Urinary bladder (tissue), 4 donors: ENCODE measurements around the gene DIS3L2. TPM values are rescaled to one million over a fixed set of nuclear protein-coding genes. Genes with fewer than 3 reads are reported as not detected.
"Not testable (repeated sequence)": the region's sequence is repeated elsewhere in the genome, so short reads cannot be mapped to it uniquely, and the experiment has no call there.

ENCODE experiments used
- DNase-seq: peaks from one replicate; pipeline ENCODE4 v3.0.0-alpha.2; 2015; ENCODE audit errors: extremely low spot score
- H3K27ac ChIP-seq: one replicate; pipeline ENCODE4 v1.5.1; 2013; ENCODE audit warnings: low read depth, mild to moderate bottlenecking, moderate library complexity
- H3K36me3 ChIP-seq: one replicate; pipeline ENCODE4 v1.6.1; 2013; ENCODE audit warnings: mild to moderate bottlenecking, moderate library complexity; ENCODE audit not compliant: insufficient read depth
- H3K4me1 ChIP-seq: one replicate; pipeline ENCODE4 v1.6.1; 2013; ENCODE audit warnings: mild to moderate bottlenecking, moderate library complexity; ENCODE audit not compliant: insufficient read depth
- H3K4me3 ChIP-seq: one replicate; pipeline ENCODE4 v1.5.1; 2013; ENCODE audit warnings: low read depth, low read length
- WGBS: extraction: QIAGEN DNeasy Blood & Tissue Kit; methylation state at CpG from one replicate; pipeline ENCODE4 v1.1.7; 2013; 5-methylcytosine and 5-hydroxymethylcytosine counted together
- polyA plus RNA-seq: library from polyadenylated mRNA; stranded (reverse); fragments of 200-250 nt; gene quantifications from one replicate; pipeline ENCODE4 v1.2.3, GENCODE V29; 2013
- total RNA-seq: library from RNA; depleted of rRNA; stranded (reverse); fragments of >200 nt; gene quantifications from one replicate; pipeline ENCODE4 v1.2.3, GENCODE V29; 2014
- donor health status: healthy with polysubstance abuse.
- donor health status: healthy.

Gene DIS3L2
- total and polyA plus RNA-seq, 2 donors: 15.0 to 33.6 TPM

GRCh38 chr2:232018181-232018580, 56.7 kb downstream of the DIS3L2 start:
- Histone ChIP-seq H3K4me1 (no peaks in the 10 kb centered on the region), H3K36me3 (no peaks in the 10 kb centered on the region), H3K27ac (no peak overlapping the region), H3K4me3 (no peak overlapping the region)
- 57% methylated on average over 4 of the region's 4 CpGs for WGBS
- peak; percentile 8 for DNase-seq

GRCh38 chr2:232022718-232023117, 61.2 kb downstream of the DIS3L2 start:
- Histone ChIP-seq H3K36me3 (no peaks in the 10 kb centered on the region), H3K4me1 (no peaks in the 10 kb centered on the region), H3K27ac (no peak overlapping the region), H3K4me3 (no peak overlapping the region)
- WGBS: 77% methylated on average over 3 of the region's 3 CpGs
- no peak for DNase-seq

- Histone ChIP-seq H3K4me1 (no peaks in the 10 kb centered on the region), H3K36me3 (no peaks in the 10 kb centered on the region), H3K27ac (no peak overlapping the region), H3K4me3 (no peak overlapping the region)
- DNase-seq: no peak
Measured at GRCh38 chr2:232023426-232023825, 61.9 kb downstream of the DIS3L2 start.

- no peaks in the 10 kb centered on the region for H3K4me1 ChIP-seq
- WGBS: 60% methylated on average over 7 of the region's 7 CpGs
- H3K4me3 ChIP-seq: no peak overlapping the region
- H3K27ac ChIP-seq: no peak overlapping the region
- no peaks in the 10 kb centered on the region for H3K36me3 ChIP-seq
- no peak for DNase-seq
Measured at GRCh38 chr2:232024457-232024856, 62.9 kb downstream of the DIS3L2 start.

- H3K36me3 ChIP-seq: no peaks in the 10 kb centered on the region
- WGBS: 98% methylated on average over 2 of the region's 2 CpGs
- H3K4me1 ChIP-seq: no peaks in the 10 kb centered on the region
- no peak for DNase-seq
- no peak overlapping the region for H3K4me3 ChIP-seq
- no peak overlapping the region for H3K27ac ChIP-seq
Measured at GRCh38 chr2:232026910-232027309, 65.4 kb downstream of the DIS3L2 start.

GRCh38 chr2:232027530-232027929, 66.0 kb downstream of the DIS3L2 start:
- H3K4me1 ChIP-seq: no peaks in the 10 kb centered on the region
- no peaks in the 10 kb centered on the region for H3K36me3 ChIP-seq
- DNase-seq: no peak
- H3K27ac ChIP-seq: no peak overlapping the region
- H3K4me3 ChIP-seq: no peak overlapping the region

- 81% methylated on average over 2 of the region's 2 CpGs for WGBS
- Histone ChIP-seq H3K36me3 (no peaks in the 10 kb centered on the region), H3K4me3 (no peak overlapping the region), H3K4me1 (no peaks in the 10 kb centered on the region), H3K27ac (no peak overlapping the region)
- DNase-seq: no peak
Measured at GRCh38 chr2:232028071-232028470, 66.6 kb downstream of the DIS3L2 start.

- Histone ChIP-seq H3K27ac (no peak overlapping the region), H3K36me3 (no peaks in the 10 kb centered on the region), H3K4me3 (no peak overlapping the region), H3K4me1 (no peaks in the 10 kb centered on the region)
- no peak for DNase-seq
Measured at GRCh38 chr2:232028631-232029030, 67.1 kb downstream of the DIS3L2 start.

- no peaks in the 10 kb centered on the region for H3K36me3 ChIP-seq
- H3K4me1 ChIP-seq: no peaks in the 10 kb centered on the region
- no peak for DNase-seq
- WGBS: 56% methylated on average over 4 of the region's 4 CpGs
- no peak overlapping the region for H3K27ac ChIP-seq
- no peak overlapping the region for H3K4me3 ChIP-seq
Measured at GRCh38 chr2:232029346-232029745, 67.8 kb downstream of the DIS3L2 start.

GRCh38 chr2:232030229-232030628, 68.7 kb downstream of the DIS3L2 start:
- H3K27ac ChIP-seq: no peak overlapping the region
- no peaks in the 10 kb centered on the region for H3K36me3 ChIP-seq
- WGBS: 96% methylated on average over 2 of the region's 2 CpGs
- H3K4me1 ChIP-seq: no peaks in the 10 kb centered on the region
- no peak overlapping the region for H3K4me3 ChIP-seq
- DNase-seq: no peak

GRCh38 chr2:232035292-232035691, 73.8 kb downstream of the DIS3L2 start:
- not testable (repeated sequence) for H3K4me3 ChIP-seq, H3K36me3 ChIP-seq, DNase-seq, H3K4me1 ChIP-seq, H3K27ac ChIP-seq
- WGBS: 98% methylated on average over 2 of the region's 2 CpGs

- not testable (repeated sequence) for DNase-seq, H3K4me1 ChIP-seq, H3K4me3 ChIP-seq, H3K27ac ChIP-seq, H3K36me3 ChIP-seq
- 98% methylated on average over 4 of the region's 4 CpGs for WGBS
Measured at GRCh38 chr2:232036876-232037275, 75.4 kb downstream of the DIS3L2 start.

- 68% methylated on average over 1 of the region's 1 CpG for WGBS
- Histone ChIP-seq H3K4me1 (no peaks in the 10 kb centered on the region), H3K36me3 (no peaks in the 10 kb centered on the region), H3K4me3 (no peak overlapping the region), H3K27ac (no peak overlapping the region)
- DNase-seq: no peak
Measured at GRCh38 chr2:232038251-232038880, 76.9 kb downstream of the DIS3L2 start.

GRCh38 chr2:232038881-232039485, 77.5 kb downstream of the DIS3L2 start:
- Histone ChIP-seq H3K4me1 (no peaks in the 10 kb centered on the region), H3K4me3 (no peak overlapping the region), H3K36me3 (no peaks in the 10 kb centered on the region), H3K27ac (no peak overlapping the region)
- DNase-seq: no peak
- WGBS: 61% methylated on average over 7 of the region's 7 CpGs
